HL-60 (cell line): ENCODE measurements around the gene VMAC.

Source experiments
- CTCF ChIP-seq: IDR thresholded peaks from one replicate; pipeline ENCODE4 v1.5.1; 2011; ENCODE audit warnings: low read length, control low read depth, inconsistent platforms; ENCODE audit not compliant: insufficient read depth
- GABPA ChIP-seq: IDR thresholded peaks from 2 replicates; pipeline ENCODE4 v1.6.1; 2012; ENCODE audit warnings: low read depth
- POLR2AphosphoS5 ChIP-seq: IDR thresholded peaks from 2 replicates; pipeline ENCODE4 v1.6.1; 2012; ENCODE audit warnings: low read depth
- REST ChIP-seq: IDR thresholded peaks from 2 replicates; pipeline ENCODE4 v1.6.1; 2012; ENCODE audit warnings: low read depth; ENCODE audit not compliant: insufficient replicate concordance
- SPI1 ChIP-seq: IDR thresholded peaks from 2 replicates; pipeline ENCODE4 v1.6.1; 2012; ENCODE audit warnings: low read depth, mild to moderate bottlenecking, borderline replicate concordance

- TF ChIP-seq CTCF (no peak), REST (no peak), GABPA (no peak), POLR2AphosphoS5 (no peak), SPI1 (no peak)
These were observed 8.8 kb upstream of the VMAC start for GRCh38 chr19:5895890-5896289.
